ENCODE data around the gene CEACAM3.

Gene CEACAM3

DNA sequence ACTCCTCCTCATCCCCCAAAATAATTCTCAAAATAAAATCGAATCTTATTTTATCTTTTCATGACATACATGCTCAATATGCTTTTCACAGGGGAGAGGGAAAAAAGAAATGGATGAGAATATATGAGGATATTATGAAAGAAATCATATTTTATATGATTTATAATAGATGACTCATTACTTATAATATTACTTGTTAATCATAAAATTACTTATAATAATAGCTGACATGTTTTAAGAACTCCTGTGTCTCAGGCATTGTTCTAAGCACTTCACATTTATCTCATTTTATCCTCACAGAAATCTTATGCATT lies 3.0 kb upstream of the CEACAM3 start:
- FAIRE-seq: no peak

DNA sequence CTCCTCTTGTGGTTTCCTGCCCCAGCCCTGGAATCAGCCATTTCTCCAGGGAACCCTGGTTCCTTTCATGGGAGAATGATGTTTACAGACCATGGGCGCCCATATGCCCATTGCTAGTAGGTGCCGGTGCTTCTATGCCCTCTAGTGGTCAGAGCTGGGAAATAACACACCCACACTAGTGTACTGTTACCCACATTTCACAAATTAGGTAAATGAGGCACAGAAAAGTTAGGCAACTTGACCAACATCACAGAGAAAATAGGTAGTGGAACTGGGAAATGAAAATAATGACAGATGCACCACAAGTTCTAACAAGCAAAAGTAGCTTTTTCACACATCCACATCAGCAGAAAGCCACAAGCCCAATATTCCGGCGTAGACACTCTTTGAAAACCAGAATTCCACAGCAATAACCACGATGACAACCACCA lies 1.3 kb upstream of the CEACAM3 start:
- no peak for FAIRE-seq

DNA sequence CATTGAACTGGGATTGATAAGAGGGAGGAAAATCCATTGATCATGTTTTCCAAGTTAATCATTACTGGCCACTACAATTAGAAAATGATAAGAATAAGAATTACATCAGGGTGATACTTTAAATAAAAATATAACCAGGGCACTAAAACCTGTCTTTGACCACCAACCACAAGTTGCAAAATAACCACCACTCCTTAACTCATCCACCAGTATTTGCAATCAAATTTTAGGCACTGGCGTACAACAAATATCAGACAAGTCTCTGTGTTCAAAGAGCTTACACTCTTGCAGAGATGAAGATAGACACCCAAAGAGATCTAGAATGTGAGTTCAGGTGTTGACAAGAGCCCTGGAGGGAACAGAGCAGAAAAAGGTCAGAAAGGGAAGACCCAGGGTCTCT lies 514 bp downstream of the CEACAM3 start:
- FAIRE-seq: no peak

DNA sequence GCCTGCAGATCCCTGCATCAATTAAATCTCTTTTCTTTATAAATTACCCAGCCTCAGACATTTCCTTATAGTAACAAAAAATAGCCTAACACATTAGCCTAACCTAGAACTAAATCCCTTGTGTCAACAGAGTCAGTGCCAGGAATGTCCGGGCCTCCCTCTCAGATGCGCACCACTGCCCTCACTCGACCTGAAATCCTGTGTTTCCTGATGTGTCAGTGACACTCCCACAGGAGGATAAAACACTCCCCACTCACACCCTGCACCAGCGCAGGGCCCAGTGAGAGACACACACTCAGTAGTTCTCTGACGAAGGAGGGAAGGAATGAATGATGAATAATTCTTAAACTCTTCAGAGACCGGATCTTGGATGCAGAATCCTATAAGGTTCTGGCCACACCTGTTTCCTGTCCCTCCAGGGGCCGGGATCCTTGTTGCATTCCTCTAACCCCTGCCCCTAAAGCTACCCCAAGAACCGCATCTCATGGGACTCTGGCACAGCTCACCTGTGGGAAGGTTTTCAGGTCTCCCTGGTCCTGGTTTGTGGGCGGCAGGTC lies 3.1 kb downstream of the CEACAM3 start:
- FAIRE-seq: no peak

DNA sequence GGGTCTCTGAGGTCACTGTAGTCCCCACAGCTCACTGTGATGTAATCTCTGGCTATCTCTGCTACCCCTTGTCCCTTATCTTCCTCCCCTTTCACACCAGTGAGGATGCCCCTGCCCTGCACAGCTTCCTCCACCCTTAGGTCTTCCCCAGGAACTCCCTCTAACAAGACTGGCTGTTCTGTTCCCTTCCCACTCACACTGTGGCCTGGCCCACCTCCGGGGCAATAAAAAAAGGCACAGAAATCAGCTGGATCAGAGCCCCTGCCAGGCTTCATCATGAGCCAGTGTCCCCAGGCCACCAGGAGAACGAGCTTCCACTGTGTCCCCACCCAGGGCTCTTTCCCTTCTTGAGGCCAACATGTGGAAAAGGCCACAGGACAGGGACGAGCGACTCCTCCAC lies 4.6 kb downstream of the CEACAM3 start:
- no peak for FAIRE-seq

DNA sequence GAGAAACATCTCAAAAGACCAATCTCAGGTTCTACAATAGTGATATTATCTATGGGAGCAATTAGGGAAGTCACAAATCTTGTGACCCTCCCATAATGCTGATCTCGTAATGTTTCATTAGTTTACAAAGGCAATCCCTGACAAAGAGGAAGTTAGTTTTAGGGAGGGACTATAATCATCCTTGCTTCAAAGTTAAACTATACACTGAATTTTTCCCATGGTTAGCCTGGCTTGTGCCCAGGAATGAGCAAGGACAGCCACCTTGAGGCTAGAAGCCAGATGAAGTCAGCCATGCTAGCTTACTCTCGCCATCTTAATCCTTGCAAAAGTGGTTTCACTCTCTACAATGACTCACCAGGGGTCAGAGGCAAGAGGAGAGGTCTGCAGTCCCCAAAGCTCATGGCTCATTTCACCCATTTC lies 5.4 kb downstream of the CEACAM3 start:
- no peak for FAIRE-seq

DNA sequence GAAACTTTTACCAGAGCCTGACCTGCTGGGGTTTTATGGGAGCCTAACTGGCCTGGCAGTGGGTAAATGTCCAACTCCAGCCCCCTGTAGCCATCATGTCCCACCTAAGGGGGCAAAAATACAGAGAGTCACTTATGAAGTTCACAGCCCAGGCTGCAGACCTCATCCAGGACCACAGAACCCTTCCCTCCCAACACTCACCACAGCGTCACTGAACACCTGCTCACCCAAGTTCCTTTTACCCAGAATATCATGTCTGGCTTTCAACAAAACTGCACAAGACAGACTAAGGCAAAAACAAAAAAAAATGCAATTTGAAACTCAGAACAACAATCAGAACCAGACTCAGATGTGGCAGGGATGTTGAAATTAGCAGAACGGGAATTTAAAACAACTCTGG lies 6.4 kb downstream of the CEACAM3 start:
- FAIRE-seq: no peak

DNA sequence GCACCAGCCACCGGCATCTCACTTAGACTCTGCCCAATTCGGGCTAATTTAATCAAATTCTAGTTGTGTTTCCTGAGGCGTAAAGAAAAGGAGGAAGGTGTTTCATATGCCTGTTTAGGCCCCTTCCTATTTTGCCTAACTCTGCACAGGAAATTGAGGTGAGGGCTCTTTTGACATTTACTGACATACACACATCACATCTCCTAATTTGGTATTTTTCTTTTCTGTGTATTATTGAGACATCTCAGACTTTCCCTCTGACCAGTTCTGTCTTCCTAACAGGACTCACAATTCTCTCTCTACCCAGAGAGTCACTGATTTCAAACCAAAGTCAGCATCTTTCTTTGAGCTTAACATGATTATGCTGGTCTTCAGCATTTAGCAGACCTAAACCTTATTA lies 7.9 kb downstream of the CEACAM3 start:
- FAIRE-seq: no peak

DNA sequence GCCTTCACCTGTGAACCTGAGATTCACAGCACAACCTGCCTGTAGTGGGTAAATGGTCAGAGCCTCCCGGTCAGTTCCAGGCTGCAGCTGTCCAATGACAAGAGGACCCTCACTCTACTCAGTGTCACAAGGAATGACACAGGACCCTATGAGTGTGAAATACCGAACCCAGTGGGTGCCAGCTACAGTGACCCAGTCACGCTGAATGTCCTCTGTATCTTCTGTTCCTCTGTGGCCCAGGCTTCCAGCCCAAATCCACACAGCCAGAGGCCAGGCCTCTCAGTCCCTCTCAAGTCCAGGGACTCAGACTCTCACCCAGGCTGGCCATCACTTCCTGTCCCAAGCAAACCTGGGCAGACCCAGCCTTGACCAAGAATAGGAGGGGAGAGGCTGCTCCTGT lies 10.8 kb downstream of the CEACAM3 start:
- FAIRE-seq: no peak

DNA sequence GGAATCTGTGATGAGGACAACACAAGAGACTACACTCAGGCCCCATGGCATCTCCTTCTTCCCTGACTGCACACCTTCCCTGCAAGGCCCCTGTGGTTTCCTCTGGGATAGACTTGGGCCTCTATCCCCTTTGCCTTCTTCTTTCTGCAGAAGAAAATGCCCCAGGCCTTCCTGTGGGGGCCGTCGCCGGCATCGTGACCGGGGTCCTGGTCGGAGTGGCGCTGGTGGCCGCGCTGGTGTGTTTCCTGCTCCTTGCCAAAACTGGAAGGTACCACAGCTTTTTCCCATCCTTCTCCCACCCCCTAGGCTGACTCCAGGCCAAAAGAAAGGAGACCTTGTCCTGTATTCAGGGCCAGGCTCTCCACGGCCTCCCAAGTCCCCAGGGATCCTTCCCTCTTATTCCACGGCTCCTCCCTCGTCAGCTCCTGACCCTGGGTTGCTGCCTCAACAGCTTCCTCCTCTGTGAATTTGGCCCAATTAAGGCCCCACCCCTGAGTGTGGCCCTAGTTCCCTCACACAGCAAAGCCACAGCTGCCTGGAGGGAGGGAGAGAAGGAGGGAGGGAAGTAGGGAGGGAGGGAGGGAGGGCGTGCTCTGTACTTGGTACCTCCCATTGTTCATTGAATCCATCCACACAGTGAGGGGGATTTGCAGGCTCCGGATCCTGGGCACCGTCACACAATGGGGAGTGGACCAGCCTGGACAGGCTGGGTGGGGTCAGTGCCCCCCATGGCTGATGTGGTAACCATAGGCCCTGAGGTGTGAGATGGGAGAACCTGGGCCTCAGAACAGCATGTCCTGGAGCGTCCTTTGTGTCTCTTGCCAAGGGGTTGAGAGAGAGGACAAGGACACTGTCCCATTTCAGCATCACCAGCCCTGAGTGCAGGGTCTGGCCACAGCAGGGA lies 12.5 kb downstream of the CEACAM3 start:
- FAIRE-seq: no peak

DNA sequence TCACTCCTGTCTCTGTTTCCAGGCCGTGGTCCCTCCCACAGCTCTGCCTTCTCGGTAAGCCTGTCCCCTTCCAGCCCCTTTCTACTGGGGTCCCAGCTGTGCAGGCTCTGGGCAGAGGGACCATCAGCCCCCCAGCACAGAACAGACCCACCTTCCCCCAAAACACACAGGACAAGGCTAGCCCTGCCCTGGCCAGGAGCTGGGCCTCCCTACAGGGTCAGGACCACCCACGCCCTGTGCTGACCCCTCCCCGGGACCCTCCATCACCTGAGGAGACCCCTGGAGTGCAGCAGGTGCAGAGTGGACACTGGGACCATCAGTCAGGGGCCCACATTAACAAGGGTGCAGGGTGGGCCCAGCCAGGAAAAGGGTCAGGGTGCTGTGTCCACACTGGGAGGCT lies 13.9 kb downstream of the CEACAM3 start:
- FAIRE-seq: no peak

DNA sequence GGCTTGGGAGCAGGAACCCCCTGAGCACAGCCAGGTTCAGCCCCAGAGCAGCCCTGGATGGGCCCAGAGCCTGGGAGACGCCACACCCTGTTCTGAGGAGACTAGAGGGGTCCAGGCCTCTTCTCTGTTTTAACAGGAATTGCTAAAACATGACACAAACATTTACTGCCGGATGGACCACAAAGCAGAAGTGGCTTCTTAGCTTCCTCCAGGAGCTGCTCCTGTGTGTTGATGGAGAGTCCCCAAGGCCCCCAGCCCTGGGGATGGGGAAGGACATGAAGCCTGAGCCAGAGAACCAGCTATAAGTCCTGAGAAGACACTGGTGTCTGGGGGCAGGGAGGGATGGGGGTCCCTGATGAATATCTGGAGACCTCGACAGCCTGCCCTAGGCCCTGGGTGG lies 14.6 kb downstream of the CEACAM3 start:
- no peak for FAIRE-seq

DNA sequence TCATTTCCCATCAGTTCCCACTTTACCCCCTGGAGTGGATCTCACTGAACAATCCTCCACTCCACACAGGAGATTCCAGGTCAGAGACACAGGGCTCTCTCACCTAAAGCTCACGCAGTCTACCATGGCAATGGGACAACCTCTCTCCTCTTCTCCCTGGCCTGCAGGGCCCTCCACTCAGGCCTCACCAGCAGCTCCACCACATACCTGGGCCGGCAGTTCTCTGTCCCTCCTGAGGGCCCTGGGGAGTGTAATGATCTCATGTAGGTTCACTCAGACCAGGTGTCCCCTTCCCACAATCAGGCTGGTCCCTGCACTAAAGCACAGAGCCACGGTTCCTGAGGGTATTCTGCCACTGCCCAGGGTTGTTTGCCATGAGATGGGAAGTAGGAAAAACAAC lies 15.6 kb downstream of the CEACAM3 start:
- no peak for FAIRE-seq

DNA sequence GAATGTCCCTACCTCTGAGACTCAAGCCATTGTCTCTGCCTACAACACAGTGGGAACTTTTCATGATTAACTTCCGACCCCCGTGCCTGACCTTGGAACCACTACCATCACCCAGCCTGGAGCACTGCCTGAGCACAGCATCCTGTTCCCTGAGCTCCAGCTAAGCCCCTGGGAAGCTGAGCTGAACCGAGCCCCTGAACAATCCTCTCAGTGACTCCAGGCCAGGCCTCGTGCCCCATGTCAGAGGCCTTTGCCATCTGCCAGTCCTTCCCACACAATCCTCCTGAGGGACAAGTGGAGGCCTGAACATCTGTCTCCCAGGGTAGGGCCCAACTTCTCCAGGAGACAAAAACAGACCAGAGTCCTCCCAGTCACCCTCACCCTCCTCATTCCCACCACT lies 17.5 kb downstream of the CEACAM3 start:
- no peak for FAIRE-seq

DNA sequence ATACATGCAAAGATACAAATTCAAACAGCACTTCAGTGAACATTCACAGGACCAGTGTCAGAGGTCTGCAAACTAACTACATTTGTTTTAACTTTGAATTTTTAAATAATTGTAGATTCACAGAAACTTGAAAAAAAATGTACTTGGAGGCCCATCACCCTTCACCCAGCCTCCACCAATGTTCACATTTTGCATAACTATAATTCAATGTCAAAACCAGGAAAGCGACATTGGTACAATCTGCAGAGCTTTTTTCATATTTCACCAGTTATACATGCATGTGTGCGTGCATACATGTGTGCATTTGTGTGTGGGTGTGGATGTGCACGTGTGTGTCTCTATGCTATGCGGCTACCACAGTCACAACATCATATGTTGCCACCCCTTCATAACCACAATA lies 18.9 kb downstream of the CEACAM3 start:
- FAIRE-seq: no peak

DNA sequence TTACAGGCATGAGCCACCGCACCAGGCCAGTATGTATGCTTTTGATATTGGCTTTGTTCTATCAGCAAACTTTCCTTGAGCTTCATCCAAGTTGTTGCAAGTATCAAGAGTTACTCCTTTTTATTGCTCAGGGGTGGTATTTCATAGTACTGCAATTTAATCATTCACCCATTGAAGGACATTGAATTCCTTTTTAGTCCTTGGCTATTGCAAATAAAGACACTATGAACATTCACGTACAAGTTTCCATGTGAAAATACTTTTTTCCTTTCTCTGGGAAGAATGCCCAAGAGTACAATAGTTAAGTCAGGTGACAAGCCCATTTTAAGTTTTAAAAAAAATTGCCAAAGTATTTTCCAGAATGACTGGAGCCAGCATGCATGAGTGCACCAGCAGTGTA lies 20.4 kb downstream of the CEACAM3 start:
- FAIRE-seq: no peak

DNA sequence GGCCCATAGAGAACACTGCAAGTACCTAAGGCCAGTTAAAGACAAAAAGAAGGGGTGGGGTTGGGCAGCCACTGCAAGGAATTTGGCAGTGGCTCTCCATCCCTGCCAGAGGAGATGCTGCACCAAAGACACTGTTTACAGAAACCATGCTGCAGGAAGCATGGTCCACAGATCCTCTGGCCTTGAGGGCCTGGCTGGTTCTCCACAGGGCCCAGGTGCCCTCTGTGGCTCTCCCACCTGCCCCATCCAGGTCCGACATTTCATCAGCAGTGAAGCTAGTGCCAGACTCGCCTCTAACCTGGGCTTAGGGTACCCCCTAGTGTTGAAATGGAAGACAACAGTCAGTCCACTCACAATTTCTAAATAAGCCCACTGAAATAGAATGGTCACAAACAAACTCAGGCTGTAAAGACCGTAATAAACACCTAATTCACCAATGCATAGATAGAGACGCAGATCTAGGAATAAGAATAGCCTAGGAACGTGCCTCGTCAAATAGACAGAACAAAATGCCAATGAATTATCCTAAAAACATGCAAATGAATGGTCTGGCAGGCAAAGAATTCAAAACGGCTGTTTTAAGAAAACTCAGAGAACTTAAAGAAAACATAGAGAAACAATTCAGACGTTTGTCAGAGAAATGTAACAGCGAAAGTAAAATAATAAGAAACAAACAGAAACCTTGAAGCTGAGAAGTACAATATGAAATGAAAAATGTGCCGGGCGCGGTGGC lies 24.8 kb downstream of the CEACAM3 start:
- no peak for FAIRE-seq

DNA sequence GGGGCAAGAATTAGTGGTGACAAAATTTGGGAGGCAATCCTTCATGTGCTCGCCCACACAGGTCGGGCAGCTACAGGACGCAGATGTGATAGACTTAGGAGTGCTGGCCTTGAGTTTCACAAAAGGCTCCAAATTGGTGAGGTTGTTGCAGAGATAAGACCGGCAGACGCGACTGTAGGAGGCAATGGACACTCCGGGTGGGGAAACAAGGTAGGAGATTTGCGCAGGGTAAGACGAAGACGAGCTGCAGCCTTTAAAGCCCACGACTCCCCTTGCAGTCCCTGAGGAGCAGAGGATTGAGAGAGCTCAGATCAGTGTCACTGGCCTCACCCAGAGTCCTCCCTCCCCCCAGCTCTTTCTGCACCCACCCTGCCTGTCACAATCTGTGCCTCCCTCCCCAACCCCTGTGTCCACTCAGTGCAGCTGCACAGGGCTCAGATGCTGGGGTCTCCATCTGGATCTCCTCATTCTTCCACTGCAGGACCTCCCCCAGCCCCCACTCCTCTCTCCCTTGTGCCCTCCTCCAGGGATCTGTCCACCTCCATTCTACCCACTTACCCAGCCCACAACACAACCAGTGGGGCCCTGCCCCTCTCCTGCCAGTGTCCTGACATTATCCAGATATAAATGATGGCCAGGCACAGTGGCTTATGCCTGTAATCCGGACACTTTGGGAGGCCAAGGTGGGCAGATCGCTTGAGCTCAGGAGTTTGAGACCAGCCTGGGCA lies 41.8 kb downstream of the CEACAM3 start:
- no peak for FAIRE-seq

DNA sequence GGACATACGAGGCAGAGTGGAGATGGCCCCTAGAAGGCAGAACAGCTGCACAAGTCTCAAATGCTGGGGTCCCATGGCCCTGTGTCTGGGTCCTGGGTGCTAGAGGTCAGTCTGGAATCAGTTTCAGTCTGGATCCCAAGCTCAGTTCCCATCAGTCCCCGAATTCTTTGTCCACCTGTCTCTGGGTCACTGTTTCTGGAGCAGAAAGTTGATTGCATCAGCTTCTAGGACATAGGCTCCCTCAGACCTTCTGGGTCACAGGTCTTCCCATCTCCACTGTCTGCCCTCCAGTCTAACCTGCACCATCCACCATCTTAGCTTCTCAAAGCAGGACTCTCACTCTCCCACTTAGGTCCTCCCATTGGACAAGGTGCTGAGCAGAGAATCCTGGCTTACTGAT lies 42.8 kb downstream of the CEACAM3 start:
- no peak for FAIRE-seq

DNA sequence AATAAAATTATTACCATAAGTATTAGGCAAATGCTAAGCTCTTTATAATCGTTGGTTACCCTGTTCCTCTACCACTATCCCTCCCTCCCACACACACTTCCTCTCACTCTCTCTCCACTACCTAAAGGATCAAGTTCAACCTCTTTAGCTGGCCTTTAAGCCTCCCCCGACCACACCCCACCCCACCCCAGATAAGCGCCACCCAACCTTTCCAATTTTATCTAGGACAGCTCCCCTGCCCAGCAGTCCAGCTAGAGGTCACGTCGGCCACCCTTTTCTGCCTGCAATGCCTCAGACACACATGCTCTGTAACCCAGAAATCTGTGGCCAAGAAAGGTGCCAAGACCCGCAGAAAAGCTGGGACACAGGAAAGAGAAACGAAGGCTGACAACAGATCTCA lies 47.0 kb downstream of the CEACAM3 start:
- no peak for FAIRE-seq

DNA sequence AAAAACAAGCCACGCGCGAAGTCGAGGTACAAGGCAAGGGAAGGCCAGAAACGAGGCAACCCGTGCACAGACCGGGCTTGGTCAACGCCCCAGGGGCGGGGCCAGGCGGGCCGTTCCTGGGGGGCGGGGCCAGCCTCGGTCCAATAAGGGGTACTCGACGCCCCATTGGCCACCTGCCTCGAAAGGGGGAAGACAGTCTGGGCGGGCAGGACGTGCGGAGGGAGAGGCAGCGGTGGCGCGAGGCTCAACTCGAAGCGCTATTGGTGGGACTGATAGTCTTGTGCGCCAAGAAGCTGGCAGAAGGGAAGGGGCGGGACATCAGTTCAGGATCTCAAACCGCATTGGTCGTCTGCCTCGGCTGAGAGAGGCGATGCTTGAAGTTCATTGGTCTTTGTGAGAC lies 48.2 kb downstream of the CEACAM3 start, which contains the start of gene LYPD4:
TSS of gene LYPD4 (minus strand) at position 83 of the 400 bp plus-strand sequence. CDS start 5,398 bp downstream, outside the sequence.
- FAIRE-seq: no peak

DNA sequence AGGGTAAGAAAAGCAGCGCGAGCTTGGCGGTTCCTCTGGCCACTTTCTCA lies 48.4 kb downstream of the CEACAM3 start, which contains the start of gene DMRTC2:
TSS of gene DMRTC2 (plus strand) at position 42 of the 50 bp plus-strand sequence. CDS start 2,387 bp downstream, outside the sequence.
- no peak for FAIRE-seq

DNA sequence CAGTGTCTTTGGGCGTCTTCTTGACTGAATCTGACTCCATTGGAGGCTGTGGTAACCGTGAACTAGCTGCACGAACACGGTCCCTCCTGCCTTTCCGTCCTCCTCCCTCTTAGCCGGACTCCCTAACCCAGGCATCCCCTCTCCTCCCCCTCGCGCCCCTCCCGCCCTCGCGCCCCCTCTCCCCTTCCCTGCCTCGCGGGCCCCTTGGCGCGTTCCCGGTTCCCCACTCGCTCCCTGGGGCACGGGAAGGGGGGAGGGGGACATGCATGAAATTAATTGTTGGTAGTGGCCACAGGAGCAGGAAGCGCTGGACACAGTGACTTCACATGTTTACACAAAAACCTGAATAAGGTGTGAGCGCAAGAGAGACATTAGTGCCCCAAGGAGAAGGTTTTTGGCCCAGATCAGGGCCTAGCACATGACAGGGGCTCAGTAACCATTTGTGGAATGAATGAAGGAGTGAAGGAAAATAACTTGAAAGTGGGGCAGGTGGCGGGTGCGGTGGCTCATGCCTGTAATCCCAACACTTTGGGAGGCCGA lies 48.7 kb downstream of the CEACAM3 start:
- FAIRE-seq: no peak

Data from endometrium (tissue), 2 donors.